H1 (cell line): ENCODE results near the gene TARS3. TPM values are rescaled to one million over a fixed set of nuclear protein-coding genes. Genes with fewer than 3 reads are reported as not detected.

ENCODE experiments used
- CTCF ChIA-PET: fragments of 300-600 bp; sonication (Branson Sonifier 250); formaldehyde crosslinking; loops from one replicate; lab custom pipeline; 2021; ENCODE audit not compliant: partially characterized antibody; lab: Charles Lee
- POLR2A ChIA-PET: fragments of 300-600 bp; sonication (Branson Sonifier 250); formaldehyde crosslinking; loops from one replicate; lab custom pipeline; 2021; ENCODE audit warnings: inconsistent platforms; ENCODE audit not compliant: partially characterized antibody; lab: Charles Lee
- DNase-seq, 2 experiments: peaks; one replicate each; pipeline versions ENCODE4 v3.0.0 to v3.0.0-alpha.2; 2010 to 2022; ENCODE audit warnings: low spot score in 2 of 2, low read depth in 1 of 2, mixed read lengths in 1 of 2
- FAIRE-seq: peaks from 2 replicates; lab custom pipeline; 2011; peaks lifted over from hg19 to GRCh38; lab: Jason Lieb, UNC
- H2AFZ ChIP-seq: 2 replicates; pipeline ENCODE4 v1.8.1; 2012; ENCODE audit warnings: low read length, inconsistent platforms
- H2AK5ac ChIP-seq: 2 replicates; pipeline ENCODE4 v1.6.1; 2013; ENCODE audit warnings: low read depth, low read length
- H2BK120ac ChIP-seq: replicated peaks from 2 replicates; pipeline ENCODE3; 2013; ENCODE audit warnings: low read depth, low read length, inconsistent platforms
- H2BK12ac ChIP-seq: 2 replicates; pipeline ENCODE4 v1.6.1; 2013; ENCODE audit warnings: low read depth, low read length
- H2BK15ac ChIP-seq: 2 replicates; pipeline ENCODE4 v1.6.1; 2013; ENCODE audit warnings: low read length
- H2BK20ac ChIP-seq: 2 replicates; pipeline ENCODE4 v1.6.1; 2013; ENCODE audit warnings: low read length
- H2BK5ac ChIP-seq: 2 replicates; pipeline ENCODE4 v1.6.1; 2013; ENCODE audit warnings: low read depth, low read length
- H3K14ac ChIP-seq: 2 replicates; pipeline ENCODE4 v1.6.1; 2013; ENCODE audit warnings: inconsistent platforms; ENCODE audit not compliant: insufficient read length
- H3K18ac ChIP-seq: 2 replicates; pipeline ENCODE4 v1.6.1; 2013; ENCODE audit warnings: low read length; ENCODE audit errors: extremely low read depth
- H3K23ac ChIP-seq: 2 replicates; pipeline ENCODE4 v1.6.1; 2013; ENCODE audit warnings: inconsistent platforms; ENCODE audit not compliant: insufficient read length
- H3K23me2 ChIP-seq: 2 replicates; pipeline ENCODE4 v1.6.1; 2013; ENCODE audit warnings: low read depth, low read length
- H3K27ac ChIP-seq: 2 replicates; pipeline ENCODE4 v1.6.1; 2011; ENCODE audit warnings: low read depth, low read length, inconsistent platforms
- H3K27me3 ChIP-seq, 4 experiments: replicated peaks in 1 of 4; 1 replicate in 1 of 4; 2 replicates in 3 of 4; pipeline versions ENCODE4 v1.6.1 to v1.8.1; 2011 to 2013; ENCODE audit warnings: low read length in 3 of 4, mild to moderate bottlenecking in 3 of 4, inconsistent platforms in 2 of 4, mixed read lengths in 2 of 4, moderate library complexity in 1 of 4; ENCODE audit not compliant: control insufficient read depth in 3 of 4, insufficient read depth in 3 of 4; ENCODE audit errors: extremely low read depth in 1 of 4
- H3K36me3 ChIP-seq, 4 experiments: 2 replicates each; pipeline versions ENCODE4 v1.6.1 to v1.8.1; 2011 to 2013; ENCODE audit warnings: mild to moderate bottlenecking in 4 of 4, low read length in 3 of 4, moderate library complexity in 2 of 4, control low read depth in 1 of 4, inconsistent platforms in 1 of 4; ENCODE audit not compliant: insufficient read depth in 4 of 4, control insufficient read depth in 2 of 4
- H3K4ac ChIP-seq: replicated peaks from 2 replicates; pipeline ENCODE3; 2013; ENCODE audit warnings: low read length, low read depth, mixed read lengths, inconsistent platforms; ENCODE audit not compliant: insufficient read length
- H3K4me1 ChIP-seq, 4 experiments: replicated peaks in 1 of 4; 1 replicate in 1 of 4; 2 replicates in 3 of 4; pipeline versions ENCODE4 v1.6.1 to v1.8.1; 2011 to 2013; ENCODE audit warnings: low read length in 3 of 4, inconsistent platforms in 2 of 4, mixed read lengths in 1 of 4; ENCODE audit not compliant: insufficient read depth in 4 of 4, control insufficient read depth in 3 of 4
- H3K4me2 ChIP-seq, 2 experiments: 2 replicates each; pipeline versions ENCODE4 v1.6.1 to v1.8.1; 2011 to 2013; ENCODE audit warnings: low read depth in 2 of 2, low read length in 2 of 2, control low read depth in 1 of 2, inconsistent platforms in 1 of 2, mild to moderate bottlenecking in 1 of 2; ENCODE audit not compliant: insufficient read depth in 1 of 2
- H3K4me3 ChIP-seq, 4 experiments: fragments of 200-600, 300-600 bp in 1 of 4; sonication (generic), shearing (Covaris generic), sonication (Bioruptor Twin) in 1 of 4; 2 replicates each; pipeline versions ENCODE4 v1.5.1 to v1.8.1; 2011 to 2016; ENCODE audit warnings: low read length in 4 of 4, low read depth in 3 of 4, control low read depth in 2 of 4, inconsistent platforms in 2 of 4, mild to moderate bottlenecking in 2 of 4, mixed read lengths in 1 of 4, moderate library complexity in 1 of 4; ENCODE audit not compliant: insufficient read depth in 2 of 4; ENCODE audit errors: extremely low read depth in 1 of 4
- H3K56ac ChIP-seq: replicated peaks from 2 replicates; pipeline ENCODE3; 2013; ENCODE audit warnings: low read depth, mild to moderate bottlenecking, mixed read lengths, low read length, inconsistent platforms; ENCODE audit not compliant: insufficient read length
- H3K79me1 ChIP-seq: 2 replicates; pipeline ENCODE4 v1.6.1; 2013; ENCODE audit warnings: low read depth, low read length, control low read depth
- H3K79me2 ChIP-seq, 2 experiments: 2 replicates each; pipeline versions ENCODE4 v1.6.1 to v1.8.1; 2012 to 2013; ENCODE audit warnings: low read length in 2 of 2, mild to moderate bottlenecking in 2 of 2, inconsistent platforms in 1 of 2; ENCODE audit not compliant: insufficient read depth in 2 of 2, control insufficient read depth in 1 of 2
- H3K9ac ChIP-seq, 4 experiments: replicated peaks in 1 of 4; 1 replicate in 1 of 4; 2 replicates in 3 of 4; pipeline versions ENCODE4 v1.6.1 to v1.8.1; 2011 to 2013; ENCODE audit warnings: low read depth in 3 of 4, low read length in 3 of 4, control low read depth in 2 of 4, mild to moderate bottlenecking in 2 of 4, moderate library complexity in 2 of 4, inconsistent platforms in 1 of 4; ENCODE audit errors: extremely low read depth in 1 of 4
- H3K9me3 ChIP-seq, 2 experiments: 2 replicates each; pipeline versions ENCODE4 v1.6.1 to v1.8.1; 2012 to 2013; ENCODE audit warnings: mild to moderate bottlenecking in 2 of 2, moderate library complexity in 2 of 2, control low read depth in 1 of 2, inconsistent platforms in 1 of 2, low read depth in 1 of 2, low read length in 1 of 2, mixed read lengths in 1 of 2; ENCODE audit not compliant: insufficient read depth in 2 of 2
- H4K20me1 ChIP-seq, 2 experiments: replicated peaks in 1 of 2; 2 replicates each; pipeline versions ENCODE3 to v1.8.1; 2011 to 2013; ENCODE audit warnings: inconsistent platforms in 2 of 2, low read length in 2 of 2, mild to moderate bottlenecking in 1 of 2; ENCODE audit not compliant: insufficient read depth in 2 of 2, control insufficient read depth in 1 of 2
- H4K5ac ChIP-seq: 2 replicates; pipeline ENCODE4 v1.6.1; 2013; ENCODE audit warnings: low read length, low read depth, mixed read lengths, inconsistent platforms; ENCODE audit not compliant: insufficient read length
- H4K8ac ChIP-seq: 2 replicates; pipeline ENCODE4 v1.8.0; 2013; ENCODE audit warnings: mild to moderate bottlenecking, moderate library complexity, low read length, inconsistent platforms; ENCODE audit not compliant: insufficient read depth; ENCODE audit errors: extremely low read depth
- H4K91ac ChIP-seq: replicated peaks from 2 replicates; pipeline ENCODE3; 2013; ENCODE audit warnings: low read length, mixed read lengths, inconsistent platforms; ENCODE audit not compliant: insufficient read length
- CHD1 ChIP-seq: IDR thresholded peaks from 2 replicates; pipeline ENCODE4 v1.6.1; 2012; ENCODE audit warnings: low read depth, low read length, improper control_type of control experiment
- GABPA ChIP-seq: IDR thresholded peaks from 2 replicates; pipeline ENCODE4 v1.6.1; 2011; ENCODE audit warnings: mild to moderate bottlenecking, low read length, moderate library complexity, borderline replicate concordance; ENCODE audit not compliant: insufficient read depth
- GTF2F1 ChIP-seq: IDR thresholded peaks from 2 replicates; pipeline ENCODE4 v1.6.1; 2012; ENCODE audit warnings: low read depth, low read length, improper control_type of control experiment, borderline replicate concordance
- JUN ChIP-seq: IDR thresholded peaks from 2 replicates; pipeline ENCODE4 v1.6.1; 2011; ENCODE audit warnings: low read depth, mild to moderate bottlenecking, improper control_type of control experiment, low read length
- KDM4A ChIP-seq: IDR thresholded peaks from one replicate; pipeline ENCODE4 v1.7.1; 2012; ENCODE audit warnings: low read depth, mild to moderate bottlenecking, moderate library complexity, low read length, inconsistent platforms; ENCODE audit not compliant: severe bottlenecking
- MAX ChIP-seq: IDR thresholded peaks from 2 replicates; pipeline ENCODE4 v1.6.1; 2012; ENCODE audit warnings: inconsistent platforms
- NANOG ChIP-seq: IDR thresholded peaks from 2 replicates; pipeline ENCODE4 v1.6.1; 2011; ENCODE audit warnings: low read length, low read depth, mild to moderate bottlenecking, inconsistent platforms; ENCODE audit not compliant: insufficient read depth, poor library complexity, severe bottlenecking
- NRF1 ChIP-seq: IDR thresholded peaks from 2 replicates; pipeline ENCODE4 v1.6.1; 2011; ENCODE audit warnings: mild to moderate bottlenecking, low read depth, low read length, improper control_type of control experiment
- POLR2AphosphoS5 ChIP-seq: IDR thresholded peaks from 2 replicates; pipeline ENCODE4 v1.6.1; 2011; ENCODE audit warnings: low read depth, low read length
- SRF ChIP-seq: IDR thresholded peaks from 2 replicates; pipeline ENCODE4 v1.6.1; 2011; ENCODE audit warnings: mild to moderate bottlenecking, low read depth, low read length, moderate library complexity
- TAF7 ChIP-seq: optimal IDR thresholded peaks from 2 replicates; pipeline ENCODE3; 2011; ENCODE audit warnings: low read depth, mild to moderate bottlenecking, inconsistent platforms, low read length, moderate library complexity, borderline replicate concordance
- TCF12 ChIP-seq: IDR thresholded peaks from 2 replicates; pipeline ENCODE4 v1.6.1; 2011; ENCODE audit warnings: low read depth, mild to moderate bottlenecking, low read length
- WGBS, 2 experiments: shearing (Covaris generic) in 1 of 2; methylation state at CpG; one replicate each; pipeline versions ENCODE4 v1.1.6 to v1.1.7; 2013 to 2015; ENCODE audit warnings: low lambda C conversion rate in 2 of 2, mixed read lengths in 2 of 2, inconsistent platforms in 1 of 2, low coverage in 1 of 2, missing lambda C conversion rate in 1 of 2; ENCODE audit not compliant: insufficient replicate concordance in 2 of 2, insufficient coverage in 1 of 2, insufficient read length in 1 of 2; ENCODE audit errors: extremely low coverage in 1 of 2, missing lambda C conversion rate in 1 of 2; 5-methylcytosine and 5-hydroxymethylcytosine counted together
- polyA plus RNA-seq, 7 experiments: library from polyadenylated mRNA; depleted of rRNA in 3 of 7; stranded (reverse) in 5 of 7; unstranded in 2 of 7; fragments of >200 nt in 5 of 7; fragments of 200-250 nt in 2 of 7; gene quantifications; 1 replicate in 5 of 7; 2 replicates in 1 of 7; 4 replicates in 1 of 7; pipeline versions ENCODE4 v1.2.1 to v1.2.3, GENCODE V29; 2011 to 2013; ENCODE audit warnings: missing spikeins in 2 of 7, mixed read lengths in 2 of 7
- total RNA-seq: library from RNA; stranded (reverse); fragmentation: NEBNext Ultra II Directional; extraction: Animal tissue kit (Norgen Biotek cat#: 25700); gene quantifications from 2 replicates; pipeline ENCODE4 v1.2.1, GENCODE V29; 2021

The TARS3 gene
- total and polyA plus RNA-seq, 2 of the 8 experiments (the other 6 are each of a cell fraction or from before 2014, with no cell fraction given), result 2.1 to 13.9 TPM

GRCh38 chr15:101617390-101617965 lies 106.8 kb downstream of the TARS3 start:
- no peak overlapping the region for H2BK20ac ChIP-seq
- no peak overlapping the region for H2BK12ac ChIP-seq
- H3K4me2 ChIP-seq, result no peak overlapping the region; a peak in 1 of 4 replicates
- DNase-seq, result no peak
- H4K91ac ChIP-seq, result no peak overlapping the region
- no peak overlapping the region for H3K14ac ChIP-seq
- no peaks in the 10 kb centered on the region for H4K20me1 ChIP-seq
- CTCF ChIA-PET, result interaction anchor here (0.8 to 6.5 kb wide), 8 partner anchors 9 to 550 kb away, joined by 3 to 70 read pairs (median 4); no protein-coding TSS in a partner anchor
- no peak overlapping the region for H3K4ac ChIP-seq
- no peaks in the 10 kb centered on the region for H3K79me1 ChIP-seq
- H3K23ac ChIP-seq, result no peak overlapping the region
- no peak overlapping the region for H3K27ac ChIP-seq
- peaks cover 5 to 16% (median 11%) of the 10 kb centered on the region in 4 experiments for H3K4me1 ChIP-seq
- no peak overlapping the region for H3K9ac ChIP-seq
- H3K27me3 ChIP-seq, result peaks cover 0 to 2% (median 0%) of the 10 kb centered on the region in 4 experiments; a peak in 3 of 7 replicates
- H3K79me2 ChIP-seq, result no peaks in the 10 kb centered on the region
- WGBS, 2 experiments, result 88% methylated on average over 17 of the region's 17 CpGs; no CpG with 5 or more reads in 1 of the 2 experiments
- no peak overlapping the region for H2BK15ac ChIP-seq
- H2AK5ac ChIP-seq, result no peak overlapping the region
- no peak overlapping the region for H2BK120ac ChIP-seq
- H2AFZ ChIP-seq, result no peak overlapping the region
- H4K5ac ChIP-seq, result no peak overlapping the region
- no peaks in the 10 kb centered on the region for H3K23me2 ChIP-seq
- no peak overlapping the region for H3K4me3 ChIP-seq
- H3K18ac ChIP-seq, result no peak overlapping the region
- H3K36me3 ChIP-seq, result no peaks in the 10 kb centered on the region
- POLR2A ChIA-PET, result no interaction called here
- H3K56ac ChIP-seq, result no peak overlapping the region
- no peak overlapping the region for H2BK5ac ChIP-seq
- no peak overlapping the region for H4K8ac ChIP-seq
- no peaks in the 10 kb centered on the region for H3K9me3 ChIP-seq
- no peak for FAIRE-seq
- TF ChIP-seq TAF7 (no peak), NANOG (no peak), TCF12 (no peak), SRF (no peak), JUN (no peak), CHD1 (no peak), KDM4A (no peak), NRF1 (no peak), POLR2AphosphoS5 (no peak), MAX (no peak), GABPA (no peak), GTF2F1 (no peak)
